ENCODE results near the gene ZNF519. TPM values are rescaled to one million over a fixed set of nuclear protein-coding genes. Genes with fewer than 3 reads are reported as not detected.
"Not testable (repeated sequence)": the region's sequence is repeated elsewhere in the genome, so short reads cannot be mapped to it uniquely, and the experiment has no call there.

Gene ZNF519
- total RNA-seq, 2 experiments from 2014 or later = 24.6 to 32.9 TPM

- CTCF ChIA-PET; H3K36me3 Mint-ChIP-seq; H3K9me3 Mint-ChIP-seq (ENCODE audit: low read depth); H3K4me1 Mint-ChIP-seq; H3K4me3 Mint-ChIP-seq; ATAC-seq; H3K27ac Mint-ChIP-seq; DNase-seq: not testable (repeated sequence)
- H3K27me3 Mint-ChIP-seq = peaks cover 45% of the 10 kb centered on the region
Measured at GRCh38 chr18:14162915-14163314, 30.7 kb upstream of the ZNF519 start.

DNA sequence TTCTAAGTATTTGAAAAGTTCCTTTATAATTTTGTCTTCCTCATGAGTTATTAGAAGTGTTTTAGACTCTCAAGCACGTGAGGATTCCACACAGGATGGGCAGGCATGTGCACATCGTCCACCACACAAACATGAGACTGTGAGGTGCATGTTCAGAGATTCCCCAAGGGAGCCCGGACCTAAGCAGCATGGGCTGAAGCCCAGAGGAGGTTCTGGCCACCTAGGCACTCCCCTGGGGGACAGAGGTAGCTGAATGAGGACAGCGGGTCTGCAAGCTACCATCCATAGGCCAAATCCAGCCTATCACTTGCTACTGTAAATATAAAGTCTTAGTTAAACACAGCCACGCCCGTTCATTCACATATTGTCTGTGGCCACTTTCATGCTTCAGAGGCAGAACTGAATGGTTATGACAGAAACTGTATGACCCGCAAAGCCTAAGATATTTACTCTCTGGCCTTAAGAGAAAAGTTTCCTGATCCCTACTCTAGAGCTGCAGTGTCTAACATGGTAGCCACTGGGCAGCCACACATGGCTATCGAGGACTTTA lies 19.4 kb upstream of the ZNF519 start:
- DNase-seq; H3K4me1 Mint-ChIP-seq; H3K27ac Mint-ChIP-seq; H3K9me3 Mint-ChIP-seq (ENCODE audit: low read depth); H3K36me3 Mint-ChIP-seq; H3K27me3 Mint-ChIP-seq; CTCF ChIA-PET; H3K4me3 Mint-ChIP-seq; ATAC-seq: not testable (repeated sequence)

DNA sequence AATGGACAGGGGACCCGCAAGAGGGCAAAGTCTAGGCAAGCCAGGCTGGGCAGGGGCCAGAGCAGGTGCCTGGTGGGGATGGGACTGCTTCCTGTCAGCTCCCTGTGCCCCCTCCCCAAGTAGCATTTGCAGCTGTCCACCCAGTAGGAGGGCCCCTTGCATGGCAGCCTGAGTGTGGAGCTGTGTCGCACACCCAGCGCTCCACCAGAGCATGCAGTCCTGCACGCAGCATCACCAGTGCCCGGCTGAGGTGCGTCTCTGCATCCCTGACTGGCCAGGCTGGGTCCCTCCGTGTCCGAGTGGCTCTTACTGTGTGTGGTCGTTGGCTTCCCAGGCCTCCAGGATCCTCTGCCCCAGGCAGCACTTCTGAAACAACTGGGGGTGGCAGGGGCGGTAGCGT lies 18.5 kb upstream of the ZNF519 start:
- H3K27me3 Mint-ChIP-seq; H3K36me3 Mint-ChIP-seq; H3K9me3 Mint-ChIP-seq (ENCODE audit: low read depth); DNase-seq; CTCF ChIA-PET; H3K4me3 Mint-ChIP-seq; H3K4me1 Mint-ChIP-seq; H3K27ac Mint-ChIP-seq; ATAC-seq: not testable (repeated sequence)

DNA sequence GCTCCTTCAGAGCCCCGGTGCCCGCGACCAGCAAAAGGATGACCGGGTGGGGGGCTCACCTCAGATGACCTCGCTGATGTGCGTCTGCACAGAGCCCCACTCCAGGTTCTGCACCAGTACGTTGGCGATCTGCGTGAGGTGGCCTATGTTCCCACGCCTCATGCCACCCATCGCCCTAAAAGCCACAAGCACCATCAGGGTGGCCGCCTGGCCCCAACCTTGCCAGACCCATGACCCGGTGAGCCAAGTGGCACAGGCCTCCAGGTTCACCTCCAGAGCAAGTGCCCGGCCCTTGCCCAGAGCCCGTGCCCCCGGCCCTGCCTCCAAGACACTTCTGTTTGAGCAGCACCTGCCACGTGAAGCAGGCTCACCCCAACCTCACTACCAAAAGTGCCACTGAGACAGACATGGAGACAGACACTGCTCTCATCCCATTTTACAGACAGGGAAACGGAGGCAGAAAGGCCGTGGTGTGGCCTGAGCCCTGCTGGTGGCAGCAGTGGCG lies 17.7 kb upstream of the ZNF519 start:
- H3K36me3 Mint-ChIP-seq; H3K27me3 Mint-ChIP-seq; H3K4me3 Mint-ChIP-seq; DNase-seq; H3K4me1 Mint-ChIP-seq; ATAC-seq; H3K27ac Mint-ChIP-seq; H3K9me3 Mint-ChIP-seq (ENCODE audit: low read depth); CTCF ChIA-PET: not testable (repeated sequence)

- H3K27ac Mint-ChIP-seq; CTCF ChIA-PET; H3K36me3 Mint-ChIP-seq; H3K4me1 Mint-ChIP-seq; H3K27me3 Mint-ChIP-seq; H3K9me3 Mint-ChIP-seq (ENCODE audit: low read depth); DNase-seq; ATAC-seq; H3K4me3 Mint-ChIP-seq: not testable (repeated sequence)
Measured at GRCh38 chr18:14149121-14149850, 17.1 kb upstream of the ZNF519 start.

- ATAC-seq, CTCF ChIA-PET: not testable (repeated sequence)
Measured at GRCh38 chr18:14147935-14148865, 16.0 kb upstream of the ZNF519 start.

DNA sequence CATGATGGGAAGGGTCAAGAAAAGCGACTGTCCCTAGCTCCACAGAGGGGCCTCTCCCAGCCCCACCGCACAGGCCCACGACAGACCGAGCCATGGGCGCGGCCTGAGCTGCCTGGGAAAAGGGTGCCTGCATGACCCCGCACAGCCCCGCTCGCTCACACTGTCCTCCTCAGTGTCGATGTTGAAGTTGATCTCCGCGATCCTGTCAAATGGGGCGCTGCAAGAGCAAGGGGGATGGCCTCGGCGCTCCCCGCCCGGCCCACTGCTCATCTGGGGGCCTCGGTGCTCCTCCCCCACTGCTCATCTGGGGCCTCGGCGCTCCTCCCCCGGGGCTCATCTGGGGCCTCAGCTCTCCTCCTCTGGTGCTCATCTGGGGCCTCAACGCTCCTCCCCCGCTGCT lies 14.5 kb upstream of the ZNF519 start:
- H3K36me3 Mint-ChIP-seq; H3K27ac Mint-ChIP-seq; H3K9me3 Mint-ChIP-seq (ENCODE audit: low read depth); ATAC-seq; H3K27me3 Mint-ChIP-seq; DNase-seq; H3K4me1 Mint-ChIP-seq; H3K4me3 Mint-ChIP-seq; CTCF ChIA-PET: not testable (repeated sequence)

More at GRCh38 chr18:14147935-14148865, 16.0 kb upstream of the ZNF519 start:
- not testable (repeated sequence) for H3K36me3 Mint-ChIP-seq; H3K4me1 Mint-ChIP-seq; DNase-seq; H3K27me3 Mint-ChIP-seq; H3K9me3 Mint-ChIP-seq (ENCODE audit: low read depth); H3K27ac Mint-ChIP-seq; H3K4me3 Mint-ChIP-seq

GRCh38 chr18:14145581-14146338 lies 13.5 kb upstream of the ZNF519 start:
- CTCF ChIA-PET; H3K27me3 Mint-ChIP-seq; H3K9me3 Mint-ChIP-seq (ENCODE audit: low read depth); H3K27ac Mint-ChIP-seq; ATAC-seq; DNase-seq; H3K4me1 Mint-ChIP-seq; H3K4me3 Mint-ChIP-seq; H3K36me3 Mint-ChIP-seq: not testable (repeated sequence)

GRCh38 chr18:14145021-14145420 lies 12.8 kb upstream of the ZNF519 start:
- H3K27me3 Mint-ChIP-seq; H3K27ac Mint-ChIP-seq; H3K9me3 Mint-ChIP-seq (ENCODE audit: low read depth); ATAC-seq; H3K4me3 Mint-ChIP-seq; CTCF ChIA-PET; DNase-seq; H3K4me1 Mint-ChIP-seq; H3K36me3 Mint-ChIP-seq: not testable (repeated sequence)

DNA sequence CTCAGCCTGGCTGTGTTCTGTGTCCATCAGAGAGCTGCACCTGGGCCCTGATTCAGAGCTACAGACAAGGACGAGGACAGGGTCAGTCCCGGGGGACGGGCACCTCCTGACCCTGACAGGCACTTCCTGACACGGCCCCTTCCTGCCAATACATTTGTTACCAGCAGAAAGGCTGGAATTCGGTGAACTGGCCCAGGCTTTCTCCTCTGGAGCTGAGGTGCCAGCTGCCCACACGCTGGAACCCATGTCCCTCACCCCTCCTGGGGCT lies 12.3 kb upstream of the ZNF519 start:
- Mint-ChIP-seq H3K27me3 (no peaks in the 10 kb centered on the region), H3K9me3 (ENCODE audit: low read depth) (no peaks in the 10 kb centered on the region), H3K36me3 (no peaks in the 10 kb centered on the region), H3K27ac (no peak overlapping the region), H3K4me1 (peaks cover 5% of the 10 kb centered on the region), H3K4me3 (no peak overlapping the region)
- ATAC-seq (no peak), DNase-seq (no peak)
- CTCF ChIA-PET = no interaction called here

DNA sequence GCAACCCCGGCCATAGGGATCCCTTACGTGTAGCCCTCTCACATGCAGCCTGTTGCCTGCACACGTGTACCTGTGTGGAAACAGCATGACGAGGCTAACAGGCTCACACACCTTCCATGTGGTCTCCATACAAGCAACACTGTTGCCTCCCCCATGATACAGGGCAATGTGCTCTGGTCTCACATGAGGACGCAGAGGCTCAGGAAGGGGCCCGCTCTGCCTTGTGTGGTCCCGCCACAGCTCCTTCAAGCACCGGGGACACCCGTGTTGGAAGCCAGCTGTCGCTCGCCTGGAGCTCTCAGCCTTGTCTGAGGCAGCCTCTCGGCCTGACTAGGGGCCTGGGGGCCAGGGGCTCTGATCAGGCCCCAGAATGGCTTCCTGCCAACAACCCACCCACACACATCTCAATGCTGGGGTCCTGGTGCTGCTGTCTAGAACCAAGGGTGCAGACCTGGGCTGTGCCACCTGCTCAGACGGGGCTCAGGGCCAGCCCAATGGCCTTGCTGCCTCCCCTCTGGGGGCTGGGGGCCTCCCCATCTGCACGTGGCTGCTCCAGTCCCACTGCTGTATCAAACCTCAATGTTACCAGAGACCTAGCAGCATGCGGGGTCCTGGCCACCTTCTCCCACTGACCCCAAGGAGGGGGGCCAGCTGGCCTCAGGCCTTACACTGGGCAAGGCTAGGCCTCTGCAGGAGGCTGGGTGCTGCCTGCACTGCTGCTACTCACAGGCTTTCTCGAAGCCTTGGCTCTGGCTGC lies 11.8 kb upstream of the ZNF519 start:
- CTCF ChIA-PET, H3K36me3 Mint-ChIP-seq: not testable (repeated sequence)

GRCh38 chr18:14143396-14143795 lies 11.2 kb upstream of the ZNF519 start:
- ATAC-seq; H3K4me3 Mint-ChIP-seq; H3K4me1 Mint-ChIP-seq; H3K9me3 Mint-ChIP-seq (ENCODE audit: low read depth); H3K27ac Mint-ChIP-seq; DNase-seq; H3K27me3 Mint-ChIP-seq; H3K36me3 Mint-ChIP-seq; CTCF ChIA-PET: not testable (repeated sequence)

More for the DNA sequence above, 11.8 kb upstream of the ZNF519 start:
- H3K9me3 Mint-ChIP-seq (ENCODE audit: low read depth); H3K4me1 Mint-ChIP-seq; H3K4me3 Mint-ChIP-seq; DNase-seq; H3K27me3 Mint-ChIP-seq; H3K27ac Mint-ChIP-seq; ATAC-seq: not testable (repeated sequence)

- ATAC-seq; DNase-seq; CTCF ChIA-PET; H3K27me3 Mint-ChIP-seq; H3K36me3 Mint-ChIP-seq; H3K4me3 Mint-ChIP-seq; H3K9me3 Mint-ChIP-seq (ENCODE audit: low read depth); H3K27ac Mint-ChIP-seq: not testable (repeated sequence)
- peaks cover 11% of the 10 kb centered on the region for H3K4me1 Mint-ChIP-seq
Measured at GRCh38 chr18:14142177-14142576, 9.9 kb upstream of the ZNF519 start.
